GM21390 (cell line): ENCODE results near the gene RFX5.
A peak's percentile ranks its signal among the peaks of the same experiment; 100 is the strongest.
"Not testable (repeated sequence)": the region's sequence is repeated elsewhere in the genome, so short reads cannot be mapped to it uniquely, and the experiment has no call there.

Source experiments
- ATAC-seq: cut with Tn5 transposase; IDR thresholded peaks from one replicate; pipeline ENCODE4 v1.9.1; 2021; ENCODE audit not compliant: unreplicated experiment

The RFX5 gene

DNA sequence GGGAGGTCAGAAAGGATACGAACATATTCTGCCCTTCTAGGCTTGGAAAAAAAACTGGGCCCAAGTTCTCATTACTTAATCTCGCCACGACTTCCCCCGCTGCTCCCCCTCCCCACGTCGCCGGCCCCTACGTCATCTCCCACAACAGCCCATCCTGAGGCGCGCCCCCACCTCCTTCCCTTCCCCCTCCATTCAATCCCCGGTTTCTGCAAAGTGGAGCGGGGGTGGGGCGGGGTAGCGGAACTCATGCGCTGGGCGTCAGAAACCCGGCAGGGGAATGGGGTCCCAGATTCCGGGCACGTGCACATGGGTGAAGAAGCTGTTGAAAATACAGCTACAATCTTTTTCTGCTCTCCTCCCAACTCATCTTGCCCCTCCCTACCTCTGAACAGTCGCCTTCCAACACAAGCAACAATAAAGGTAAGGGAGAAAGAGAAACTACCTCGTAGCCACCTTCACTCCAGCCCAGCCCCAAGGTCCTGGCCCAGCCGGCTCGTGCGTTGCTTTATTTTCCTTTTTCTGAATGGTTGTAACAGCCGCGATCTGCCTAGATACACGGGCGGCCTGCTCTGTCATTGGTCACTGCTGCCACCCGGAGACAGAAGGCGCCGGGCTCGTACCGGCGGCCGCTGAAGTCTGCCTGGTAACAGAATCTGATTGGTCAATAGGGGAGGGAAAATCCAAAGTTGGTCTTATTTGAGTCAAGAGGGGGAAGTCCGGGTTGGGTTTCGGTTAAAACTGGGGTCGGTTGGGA, at the start of gene RFX5:
RFX5 (minus strand) TSS at position 484 of the 754 bp plus-strand sequence. CDS start 932 bp downstream, outside the sequence.
- ATAC-seq = peak; percentile 95

GRCh38 chr1:151396265-151396664, 49.2 kb upstream of the RFX5 start:
- ATAC-seq = not testable (repeated sequence)

GRCh38 chr1:151393583-151393982, 46.5 kb upstream of the RFX5 start:
- no peak for ATAC-seq

- ATAC-seq = no peak
Measured at GRCh38 chr1:151391079-151391563, 44.1 kb upstream of the RFX5 start.

- not testable (repeated sequence) for ATAC-seq
Measured at GRCh38 chr1:151390221-151391078, 43.4 kb upstream of the RFX5 start.

GRCh38 chr1:151386002-151386401, 39.0 kb upstream of the RFX5 start:
- ATAC-seq = no peak

DNA sequence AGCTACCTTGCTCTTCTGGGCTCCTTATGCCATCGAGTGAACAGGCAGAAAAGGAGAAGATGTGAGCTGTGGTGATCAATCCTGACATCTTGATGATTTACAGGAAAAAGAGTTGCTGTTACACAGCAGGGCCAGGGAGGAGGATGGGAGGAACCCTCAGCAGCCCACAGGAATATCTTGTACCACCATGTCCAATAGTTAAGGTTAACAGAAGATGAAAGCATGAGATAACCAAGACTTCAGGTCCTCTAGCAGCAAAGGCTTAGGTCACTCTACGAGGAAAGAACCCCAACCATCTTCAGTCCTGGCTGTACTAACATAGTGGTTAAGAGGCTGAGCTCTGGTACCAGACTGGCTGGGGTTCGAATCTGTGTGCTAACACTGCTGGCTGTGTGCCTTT, 37.5 kb upstream of the RFX5 start:
- ATAC-seq = no peak

DNA sequence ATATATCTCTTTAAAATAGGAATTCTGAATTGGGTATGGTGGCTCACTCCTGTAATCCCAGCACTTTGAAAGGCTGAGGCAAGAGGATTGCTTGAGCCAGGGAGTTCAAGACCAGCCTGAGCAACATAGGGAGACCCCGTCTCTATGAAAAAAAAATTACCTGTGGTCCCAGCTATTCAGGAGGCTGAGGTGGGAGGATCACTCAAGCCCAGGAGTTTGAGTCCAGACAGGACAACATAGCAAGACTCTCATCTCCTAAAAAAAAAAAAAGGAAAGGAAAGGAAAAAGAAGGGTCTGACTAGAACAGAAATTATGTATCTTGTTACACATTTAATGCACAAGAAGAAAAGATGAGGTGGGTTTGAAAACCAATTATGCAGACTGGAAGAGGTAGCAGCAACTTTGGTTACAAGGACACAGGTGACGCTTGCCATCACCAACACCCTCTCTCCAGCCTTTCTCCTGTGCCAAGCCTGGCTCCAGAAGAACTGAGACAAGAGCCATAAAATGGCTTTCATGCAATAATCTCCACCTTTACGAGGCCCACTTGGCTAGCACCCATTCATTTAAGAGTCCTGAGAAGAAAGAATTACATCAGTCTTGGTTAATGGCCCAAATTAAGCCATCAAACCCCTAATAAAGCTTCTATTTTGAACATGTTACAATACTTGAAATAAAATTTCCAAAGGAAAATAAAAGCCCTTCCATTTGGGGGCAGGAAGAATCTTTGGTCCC, 30.3 kb upstream of the RFX5 start:
- ATAC-seq = no peak

GRCh38 chr1:151373196-151373595, 26.1 kb upstream of the RFX5 start:
- ATAC-seq = no peak

GRCh38 chr1:151372058-151372934, 25.2 kb upstream of the RFX5 start, which contains the start of gene SELENBP1:
SELENBP1 (minus strand) TSS chr1:151372705; CDS start chr1:151372641, 64 bp downstream.
- no peak for ATAC-seq

DNA sequence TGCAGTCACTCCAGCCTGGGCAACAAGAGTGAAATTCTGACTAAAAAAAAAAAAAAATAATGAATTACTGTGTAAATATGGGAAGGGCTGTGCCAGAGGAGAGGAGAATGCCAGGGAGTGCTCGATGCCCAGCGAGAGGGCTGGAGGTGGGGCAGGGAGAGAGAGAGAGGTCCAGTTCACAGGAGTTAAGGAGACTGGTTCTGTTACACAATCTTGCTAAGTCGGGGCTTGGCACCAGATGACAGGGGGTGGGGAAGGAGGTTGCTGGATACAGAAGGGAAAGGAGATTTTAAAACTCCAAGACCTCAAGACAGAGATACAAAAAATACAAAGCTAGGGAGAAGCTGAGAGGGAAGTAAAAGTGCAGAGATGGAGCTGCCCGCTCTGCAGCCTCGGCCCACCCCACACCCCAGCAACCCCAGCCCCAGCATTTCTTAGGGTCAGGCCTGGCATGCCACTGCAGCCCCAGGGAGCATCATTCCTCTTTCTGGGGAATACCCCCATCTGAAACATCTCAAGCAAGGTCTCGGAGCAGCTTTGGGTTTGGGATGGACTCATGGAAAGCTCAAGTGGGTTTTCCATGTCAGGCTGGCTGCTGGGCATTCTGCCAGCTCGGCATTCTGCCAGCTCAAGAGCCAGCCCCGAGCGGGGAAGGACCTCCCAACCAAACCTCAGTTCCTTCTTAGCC, 24.5 kb upstream of the RFX5 start:
- no peak for ATAC-seq

- ATAC-seq = no peak
Measured at GRCh38 chr1:151370211-151370911, 23.3 kb upstream of the RFX5 start.

DNA sequence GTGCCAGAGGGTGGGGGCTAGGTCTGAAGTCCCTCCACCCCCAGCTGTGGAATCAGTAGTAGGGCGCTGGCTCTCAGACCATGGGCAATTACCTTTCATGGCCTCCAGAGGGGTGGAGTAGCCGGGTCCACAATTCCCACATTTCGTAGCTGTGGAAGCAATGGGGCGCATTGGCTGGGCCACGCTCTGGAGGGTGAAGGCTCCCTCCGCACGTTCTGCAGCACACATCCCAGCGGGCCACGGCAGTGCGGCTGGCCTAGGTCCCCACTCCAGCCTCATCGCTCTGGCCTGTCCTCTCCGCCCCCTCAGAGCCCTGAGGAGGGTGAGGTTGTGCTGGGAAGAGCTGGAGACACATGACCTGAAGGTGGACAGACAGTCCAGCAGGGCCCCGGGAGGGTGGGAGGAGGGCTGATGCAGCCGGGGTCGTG, 22.6 kb upstream of the RFX5 start:
- no peak for ATAC-seq

GRCh38 chr1:151369302-151369610, 22.2 kb upstream of the RFX5 start:
- ATAC-seq = no peak

DNA sequence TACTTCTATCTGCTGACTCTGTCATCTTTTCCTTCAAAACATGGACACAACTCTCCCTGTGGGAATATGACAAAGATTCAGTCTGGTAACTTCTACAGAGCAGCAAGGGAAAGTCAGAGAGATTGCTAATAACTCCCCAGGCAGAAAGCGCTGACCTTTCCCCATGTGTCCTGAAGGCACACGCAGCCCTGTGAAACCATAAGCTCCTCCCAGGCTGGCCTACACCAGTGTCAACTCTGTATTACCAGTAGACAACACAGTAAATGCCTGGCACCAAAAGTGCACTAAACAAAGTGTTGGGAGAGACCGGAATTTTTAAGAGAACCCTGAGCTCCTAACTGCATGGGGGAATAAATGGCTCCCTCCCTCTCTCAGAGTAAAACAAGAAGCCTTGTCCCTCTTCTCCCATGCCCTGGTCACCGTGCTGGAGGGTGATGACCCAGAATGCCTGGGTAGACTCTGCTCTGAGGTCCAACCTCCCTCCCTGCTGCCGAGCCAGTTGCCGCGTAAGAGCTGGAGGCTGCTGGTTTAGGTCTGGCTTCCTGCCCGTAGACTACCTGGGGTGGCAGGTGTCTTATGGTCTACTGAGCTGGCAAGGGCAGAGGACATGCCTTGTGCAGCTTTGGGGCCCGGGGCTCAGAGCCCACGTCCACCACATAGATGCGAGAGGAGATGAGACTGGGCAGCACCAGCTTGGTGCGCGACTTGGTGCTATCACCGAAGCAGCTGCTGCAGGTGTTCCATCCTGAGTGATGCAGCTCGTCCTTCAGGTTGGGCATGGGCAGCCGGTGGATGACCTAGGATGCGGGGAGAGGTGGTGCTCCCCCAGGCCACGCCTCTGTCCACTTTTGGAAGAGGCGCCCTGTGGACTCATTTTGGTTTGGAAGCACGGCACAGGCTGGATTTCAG, 21.6 kb upstream of the RFX5 start:
- ATAC-seq = no peak

- no peak for ATAC-seq
Measured at GRCh38 chr1:151367658-151368392, 20.8 kb upstream of the RFX5 start.

DNA sequence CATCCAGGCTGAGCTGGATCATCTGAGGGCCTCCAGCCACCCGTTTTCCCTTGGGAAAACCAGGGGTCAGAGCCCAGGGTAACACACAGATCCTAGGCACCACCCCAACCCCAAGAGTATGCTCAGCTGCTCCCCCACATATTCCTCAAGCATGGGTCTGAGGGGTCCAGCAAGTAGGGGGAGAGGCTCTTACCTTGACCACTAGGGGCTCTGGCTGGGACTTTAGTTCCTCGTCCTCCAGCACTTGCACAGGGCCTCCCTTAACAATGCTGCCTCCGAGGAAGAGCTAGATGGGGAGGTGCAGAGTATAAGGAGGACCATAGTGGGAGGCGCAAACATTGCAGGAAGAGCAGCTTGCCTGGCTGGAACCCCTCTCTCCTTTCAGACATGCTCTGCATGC, 17.9 kb upstream of the RFX5 start:
- ATAC-seq = no peak
